Omental fat pad (tissue), 4 donors: ENCODE measurements around the gene SARDH. TPM values are rescaled to one million over a fixed set of nuclear protein-coding genes. Genes with fewer than 3 reads are reported as not detected.

Experiments used
- ATAC-seq: fragments of 150-250 bp; one replicate; pipeline ENCODE4 v1.9.1; 2016; ENCODE audit warnings: mild to moderate bottlenecking, moderate library complexity; ENCODE audit not compliant: low FRiP score
- DNase-seq: peaks from one replicate; pipeline ENCODE4 v3.0.0-alpha.2; 2019; ENCODE audit warnings: low spot score
- CTCF ChIP-seq, 3 donors: fragments of 450-650 bp; IDR thresholded peaks; one replicate each; pipeline ENCODE4 v1.5.1; 2016 to 2017; ENCODE audit warnings: antibody characterized with exemption in 3 of 3, mild to moderate bottlenecking in 3 of 3, moderate library complexity in 2 of 3
- total RNA-seq, 4 donors: library from RNA; depleted of rRNA; stranded (reverse); fragments of >200 nt; gene quantifications; one replicate each; pipeline ENCODE4 v1.1.0, GENCODE V29; 2016

Gene SARDH
- total RNA-seq, 4 donors from 2014 or later, result 0.56 to 6.9 (median 1.8) TPM

GRCh38 chr9:133779516-133780403 is 41.6 kb upstream of the SARDH start:
- ATAC-seq (no peak), DNase-seq (no peak)
- TF ChIP-seq CTCF (IDR thresholded peaks at IDR 0.05), result no peak

- no peak for DNase-seq
- no peak for ATAC-seq
- TF ChIP-seq CTCF (IDR thresholded peaks at IDR 0.05), result no peak
Measured at GRCh38 chr9:133779081-133779480, 40.9 kb upstream of the SARDH start.

- no peak for ATAC-seq
- no peak for TF ChIP-seq CTCF (IDR thresholded peaks at IDR 0.05)
- DNase-seq, result no peak
Measured at GRCh38 chr9:133778336-133779013, 40.3 kb upstream of the SARDH start.

GRCh38 chr9:133777871-133778270 is 39.7 kb upstream of the SARDH start:
- ATAC-seq (no peak), DNase-seq (no peak)

GRCh38 chr9:133777068-133777791 is 39.1 kb upstream of the SARDH start:
- no peak for TF ChIP-seq CTCF (IDR thresholded peaks at IDR 0.05)
- DNase-seq (no peak), ATAC-seq (no peak)

More at GRCh38 chr9:133777871-133778270, 39.7 kb upstream of the SARDH start:
- no peak for TF ChIP-seq CTCF (IDR thresholded peaks at IDR 0.05)

GRCh38 chr9:133775951-133776905 is 38.1 kb upstream of the SARDH start:
- ATAC-seq, result no peak
- TF ChIP-seq CTCF (IDR thresholded peaks at IDR 0.05), result no peak
- no peak for DNase-seq
